Measurements from ENCODE around the gene DOCK2. TPM values are rescaled to one million over a fixed set of nuclear protein-coding genes. Genes with fewer than 3 reads are reported as not detected.

Gene DOCK2
- total and polyA plus RNA-seq, 2 donors (not counting 1 experiment from before 2014, with no cell fraction given), result 112 to 330 TPM

GRCh38 chr5:169864483-169864882 lies 227.4 kb downstream of the DOCK2 start:
- Histone ChIP-seq H3K9me3 (ENCODE audit: control extremely low read depth in 1 of 3, control insufficient read depth in 2 of 3, insufficient read depth in 1 of 3, low read length in 2 of 3) (no peaks in the 10 kb centered on the region), H3K4me1 (ENCODE audit: control insufficient read depth in 2 of 2, insufficient read depth in 2 of 2, low read length in 2 of 2) (no peaks in the 10 kb centered on the region), H3K27me3 (replicated peaks in 1 of 4; ENCODE audit: control extremely low read depth in 1 of 4, control insufficient read depth in 3 of 4, insufficient read depth in 4 of 4, low read length in 3 of 4) (no peaks in the 10 kb centered on the region), H2AFZ (ENCODE audit: insufficient read depth, low read depth, low read length, poor library complexity, severe bottlenecking) (no peak overlapping the region), H3K4me3 (ENCODE audit: control extremely low read depth in 1 of 5, extremely low read depth in 1 of 5, insufficient read depth in 1 of 5, low read depth in 2 of 5, low read length in 4 of 5) (no peak overlapping the region), H3K36me3 (replicated peaks in 1 of 2; ENCODE audit: control extremely low read depth in 1 of 2, control insufficient read depth in 1 of 2, extremely low read depth in 1 of 2, insufficient read depth in 2 of 2, low read length in 1 of 2) (peaks cover 3 to 51% of the 10 kb centered on the region in 2 experiments), H3K27ac (ENCODE audit: low read length in 2 of 2) (no peak overlapping the region), H3K9ac (ENCODE audit: low read length) (no peak overlapping the region), H4K20me1 (ENCODE audit: control insufficient read depth, insufficient read depth, low read length, poor library complexity, severe bottlenecking) (peaks cover 48% of the 10 kb centered on the region), H3K79me2 (ENCODE audit: control insufficient read depth, insufficient read depth, low read length) (peaks cover 25% of the 10 kb centered on the region), H3K4me2 (replicated peaks; ENCODE audit: low read depth, low read length, poor library complexity, severe bottlenecking) (no peak overlapping the region)
- no CpG with 5 or more reads among the region's 1 CpG for WGBS (ENCODE audit: insufficient coverage)
- ChIA-PET CTCF (no interaction called here), POLR2A (no interaction called here)
- no peaks in the 10 kb centered on the region for H3K27me3 Mint-ChIP-seq
- peaks cover 6% of the 10 kb centered on the region for H3K4me1 Mint-ChIP-seq
- H3K4me3 Mint-ChIP-seq, result no peak overlapping the region
- intact Hi-C loops (cut with micrococcal nuclease), result no loop called here
- TF ChIP-seq CTCF (IDR thresholded peaks at IDR 0.05), result no peak
- no peak for TF ChIP-seq EZH2 (IDR thresholded peaks at IDR 0.05; ENCODE audit: borderline replicate concordance, insufficient read depth, low read depth, low read length, poor library complexity, severe bottlenecking)
- H3K27ac Mint-ChIP-seq, result no peak overlapping the region
- H3K9me3 Mint-ChIP-seq (ENCODE audit: insufficient read depth), result no peaks in the 10 kb centered on the region
- DNase-seq (no peak), ATAC-seq (ENCODE audit: low read depth) (no peak)

- peaks cover 28% of the 10 kb centered on the region for H3K79me2 ChIP-seq (ENCODE audit: control insufficient read depth, insufficient read depth, low read length)
- 100% methylated on average over 1 of the region's 2 CpGs for WGBS (ENCODE audit: insufficient coverage)
- Mint-ChIP-seq H3K9me3 (ENCODE audit: insufficient read depth) (no peaks in the 10 kb centered on the region), H3K4me1 (no peaks in the 10 kb centered on the region), H3K27ac (no peak overlapping the region), H3K4me3 (no peak overlapping the region), H3K27me3 (no peaks in the 10 kb centered on the region)
- H3K27me3 ChIP-seq (replicated peaks in 1 of 4; ENCODE audit: control extremely low read depth in 1 of 4, control insufficient read depth in 3 of 4, insufficient read depth in 4 of 4, low read length in 3 of 4), result no peaks in the 10 kb centered on the region
- no peak overlapping the region for H3K4me3 ChIP-seq (ENCODE audit: control extremely low read depth in 1 of 5, extremely low read depth in 1 of 5, insufficient read depth in 1 of 5, low read depth in 2 of 5, low read length in 4 of 5)
- peaks cover 48% of the 10 kb centered on the region for H4K20me1 ChIP-seq (ENCODE audit: control insufficient read depth, insufficient read depth, low read length, poor library complexity, severe bottlenecking)
- DNase-seq (no peak), ATAC-seq (ENCODE audit: low read depth) (no peak)
- intact Hi-C loops (cut with micrococcal nuclease), result no loop called here
- no peak for TF ChIP-seq EZH2 (IDR thresholded peaks at IDR 0.05; ENCODE audit: borderline replicate concordance, insufficient read depth, low read depth, low read length, poor library complexity, severe bottlenecking)
- TF ChIP-seq CTCF (IDR thresholded peaks at IDR 0.05), result no peak
- ChIA-PET POLR2A (no interaction called here), CTCF (no interaction called here)
- H2AFZ ChIP-seq (ENCODE audit: insufficient read depth, low read depth, low read length, poor library complexity, severe bottlenecking), result no peak overlapping the region
- H3K9me3 ChIP-seq (ENCODE audit: control extremely low read depth in 1 of 3, control insufficient read depth in 2 of 3, insufficient read depth in 1 of 3, low read length in 2 of 3), result no peaks in the 10 kb centered on the region
- H3K4me1 ChIP-seq (ENCODE audit: control insufficient read depth in 2 of 2, insufficient read depth in 2 of 2, low read length in 2 of 2), result no peaks in the 10 kb centered on the region
- H3K36me3 ChIP-seq (replicated peaks in 1 of 2; ENCODE audit: control extremely low read depth in 1 of 2, control insufficient read depth in 1 of 2, extremely low read depth in 1 of 2, insufficient read depth in 2 of 2, low read length in 1 of 2), result peaks cover 13 to 60% of the 10 kb centered on the region in 2 experiments
- no peak overlapping the region for H3K4me2 ChIP-seq (replicated peaks; ENCODE audit: low read depth, low read length, poor library complexity, severe bottlenecking)
- no peak overlapping the region for H3K27ac ChIP-seq (ENCODE audit: low read length in 2 of 2)
- no peak overlapping the region for H3K9ac ChIP-seq (ENCODE audit: low read length)
These were observed 230.3 kb downstream of the DOCK2 start for GRCh38 chr5:169867347-169867746.
